VCaP (cell line): Measurements from ENCODE around the gene QPRT.
"Not testable (repeated sequence)": the region's sequence is repeated elsewhere in the genome, so short reads cannot be mapped to it uniquely, and the experiment has no call there.

Experiments used
- H3K27ac ChIP-seq: fragments of 450-650 bp; 2 replicates; pipeline ENCODE4 v1.5.1; 2017
- CTCF ChIP-seq: fragments of 450-650 bp; conservative IDR thresholded peaks from 2 replicates; pipeline ENCODE4 v1.5.1; 2017; ENCODE audit warnings: mild to moderate bottlenecking, moderate library complexity

The QPRT gene

GRCh38 chr16:29720703-29721102 is 41.7 kb downstream of the QPRT start:
- no peak for TF ChIP-seq CTCF
- H3K27ac ChIP-seq, result no peak overlapping the region

GRCh38 chr16:29721167-29721879 is 42.3 kb downstream of the QPRT start:
- TF ChIP-seq CTCF, result peak; percentile 59
- H3K27ac ChIP-seq, result not testable (repeated sequence)

- peak overlapping the region; percentile 58 for H3K27ac ChIP-seq
- TF ChIP-seq CTCF, result no peak
Measured at GRCh38 chr16:29726845-29727377, 47.9 kb downstream of the QPRT start.

- no peak for TF ChIP-seq CTCF
- H3K27ac ChIP-seq, result peak overlapping the region; percentile 58
Measured at GRCh38 chr16:29727452-29727851, 48.5 kb downstream of the QPRT start.

- TF ChIP-seq CTCF, result peak; percentile 52
- peak overlapping the region; percentile 5; the same call in 1 of the 2 replicates for H3K27ac ChIP-seq
Measured at GRCh38 chr16:29729116-29729521, 50.1 kb downstream of the QPRT start.

GRCh38 chr16:29730649-29731048 is 51.7 kb downstream of the QPRT start:
- H3K27ac ChIP-seq, result no peak overlapping the region
- no peak for TF ChIP-seq CTCF

GRCh38 chr16:29731768-29732601 is 53.0 kb downstream of the QPRT start:
- not testable (repeated sequence) for H3K27ac ChIP-seq
